ENCODE data around the gene CCDC138.

DNA sequence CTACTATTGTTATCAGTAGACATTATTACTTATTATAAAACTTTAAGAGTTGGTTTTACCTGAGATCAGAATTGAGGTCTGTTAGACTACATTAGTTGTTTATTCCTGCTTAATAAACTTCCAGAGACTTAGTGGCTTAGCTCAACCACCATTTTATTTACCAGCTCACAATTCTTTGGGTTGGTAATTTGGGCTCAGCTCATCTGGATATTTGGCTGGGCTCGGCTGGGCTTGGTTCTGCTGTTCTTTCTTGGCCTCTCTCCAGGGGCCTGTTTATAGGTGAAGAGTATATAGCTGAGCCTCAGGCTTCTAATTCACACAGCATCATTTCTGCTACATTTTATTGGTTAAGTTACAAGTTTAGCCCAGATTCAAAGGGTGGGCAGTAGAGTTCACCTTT is 67.9 kb downstream of the CCDC138 start:
- no peak for TF ChIP-seq POLR2A (IDR thresholded peaks at IDR 0.05)
- TF ChIP-seq, protein P1, sequence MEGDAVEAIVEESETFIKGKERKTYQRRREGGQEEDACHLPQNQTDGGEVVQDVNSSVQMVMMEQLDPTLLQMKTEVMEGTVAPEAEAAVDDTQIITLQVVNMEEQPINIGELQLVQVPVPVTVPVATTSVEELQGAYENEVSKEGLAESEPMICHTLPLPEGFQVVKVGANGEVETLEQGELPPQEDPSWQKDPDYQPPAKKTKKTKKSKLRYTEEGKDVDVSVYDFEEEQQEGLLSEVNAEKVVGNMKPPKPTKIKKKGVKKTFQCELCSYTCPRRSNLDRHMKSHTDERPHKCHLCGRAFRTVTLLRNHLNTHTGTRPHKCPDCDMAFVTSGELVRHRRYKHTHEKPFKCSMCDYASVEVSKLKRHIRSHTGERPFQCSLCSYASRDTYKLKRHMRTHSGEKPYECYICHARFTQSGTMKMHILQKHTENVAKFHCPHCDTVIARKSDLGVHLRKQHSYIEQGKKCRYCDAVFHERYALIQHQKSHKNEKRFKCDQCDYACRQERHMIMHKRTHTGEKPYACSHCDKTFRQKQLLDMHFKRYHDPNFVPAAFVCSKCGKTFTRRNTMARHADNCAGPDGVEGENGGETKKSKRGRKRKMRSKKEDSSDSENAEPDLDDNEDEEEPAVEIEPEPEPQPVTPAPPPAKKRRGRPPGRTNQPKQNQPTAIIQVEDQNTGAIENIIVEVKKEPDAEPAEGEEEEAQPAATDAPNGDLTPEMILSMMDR (IDR thresholded peaks at IDR 0.05): no peak

Measured in transverse colon (tissue), 3 donors.